ENCODE data around the gene IFNGR2. TPM values are rescaled to one million over a fixed set of nuclear protein-coding genes. Genes with fewer than 3 reads are reported as not detected.

IFNGR2 gene
- total and polyA plus RNA-seq, 2 of the 13 experiments (the other 11 are each of a cell fraction or from before 2014, with no cell fraction given): 61.3 to 117 TPM

GRCh38 chr21:33374080-33374449 lies 29.1 kb upstream of the IFNGR2 start:
- CTCF ChIA-PET (ENCODE audit: low intra/inter-chr PET ratio, low total read pairs): interaction anchor here (2.3 kb wide), 1 partner anchor 174 kb away, joined by 10 read pairs; no protein-coding TSS in a partner anchor
- DNase-seq (ENCODE audit: low spot score) (no peak), FAIRE-seq (peak; percentile 21), ATAC-seq (no peak)
- intact Hi-C loops (cut with micrococcal nuclease; ENCODE audit: unreplicated experiment) (loop anchor here (1.0 to 10.0 kb wide), 2 partner anchors 175 to 239 kb away; no protein-coding TSS in a partner anchor), in situ Hi-C loops (cut with HindIII; ENCODE audit: extremely low pct_ligation_motif_present, low pct_unique_long_range_greater_than_20kb) (no loop called here)
- POLR2A ChIA-PET: no interaction called here
- H3K27ac ChIP-seq (ENCODE audit: extremely low read length, insufficient read depth, low read length): no peak overlapping the region
- H3K4me2 ChIP-seq (ENCODE audit: low read depth, low read length): no peak overlapping the region
- H3K4me3 ChIP-seq (replicated peaks in 1 of 3; ENCODE audit: insufficient read depth in 1 of 3, low read depth in 2 of 3, low read length in 3 of 3): no peak overlapping the region
- no peak for TF ChIP-seq ZNF850 (CRISPR knock-in tag; conservative IDR thresholded peaks at IDR 0.05)
- TF ChIP-seq ZNF644 (CRISPR knock-in tag; IDR thresholded peaks at IDR 0.05; ENCODE audit: low read depth): no peak
- H2AFZ ChIP-seq (ENCODE audit: low read length): no peak overlapping the region
- 27% methylated on average over 2 of the region's 2 CpGs for WGBS (ENCODE audit: low lambda C conversion rate)
- H3K27me3 ChIP-seq (ENCODE audit: control insufficient read depth in 1 of 2, insufficient read depth in 2 of 2, low read length in 2 of 2): no peaks in the 10 kb centered on the region
- H3K36me3 ChIP-seq (replicated peaks in 1 of 2; ENCODE audit: control insufficient read depth in 1 of 2, insufficient read depth in 2 of 2, low read length in 2 of 2): no peaks in the 10 kb centered on the region
- no peaks in the 10 kb centered on the region for H3K9me3 ChIP-seq (ENCODE audit: low read length)
- H3K4me1 ChIP-seq (ENCODE audit: insufficient read depth, low read length): peaks cover 12% of the 10 kb centered on the region
- BruUV-seq (replicated peaks): no TSS peak
- no peaks in the 10 kb centered on the region for H3K79me2 ChIP-seq (ENCODE audit: insufficient read depth, low read length)
- H3K9ac ChIP-seq (ENCODE audit: insufficient read depth, low read depth, low read length): no peak overlapping the region
- no peaks in the 10 kb centered on the region for H4K20me1 ChIP-seq (ENCODE audit: insufficient read depth, low read length)

DNA sequence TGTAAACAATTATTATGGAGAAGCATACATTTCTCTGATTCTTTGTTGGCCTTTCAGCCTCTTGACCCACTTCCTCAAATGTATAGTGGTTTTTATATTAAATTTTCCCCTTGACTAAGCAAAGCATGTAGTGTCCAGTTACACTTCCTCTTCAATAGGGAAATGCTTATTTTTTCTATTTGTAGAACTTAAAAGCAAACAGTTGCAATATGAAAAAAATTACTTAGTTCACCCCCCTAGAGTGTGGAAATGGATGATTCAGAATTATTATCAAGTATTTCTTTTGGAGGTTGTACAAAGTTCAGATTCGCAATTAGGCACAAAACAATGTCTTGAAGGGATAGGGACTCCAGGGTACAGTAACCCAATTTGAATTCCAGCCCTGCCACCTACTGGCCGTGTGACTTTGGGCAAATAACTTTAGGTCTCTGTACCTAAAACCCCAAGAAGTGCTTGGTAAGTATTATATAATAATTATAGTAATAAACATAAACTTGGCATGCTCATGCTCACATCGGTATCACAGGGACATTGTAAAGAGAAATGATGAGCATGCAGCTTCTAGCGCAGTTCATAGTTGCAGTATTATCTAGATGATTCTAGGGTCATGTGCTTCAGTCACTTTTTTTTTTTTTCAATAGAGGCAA lies 28.6 kb upstream of the IFNGR2 start:
- H4K20me1 ChIP-seq (ENCODE audit: insufficient read depth, low read length): no peaks in the 10 kb centered on the region
- H3K79me2 ChIP-seq (ENCODE audit: insufficient read depth, low read length): no peaks in the 10 kb centered on the region
- FAIRE-seq (peak; percentile 72), ATAC-seq (peak; percentile 80), DNase-seq (ENCODE audit: low spot score) (peak; percentile 39)
- H3K9me3 ChIP-seq (ENCODE audit: low read length): no peaks in the 10 kb centered on the region
- ChIA-PET POLR2A (no interaction called here), CTCF (ENCODE audit: low intra/inter-chr PET ratio, low total read pairs) (interaction anchor here (2.3 kb wide), 1 partner anchor 175 kb away, joined by 10 read pairs; no protein-coding TSS in a partner anchor)
- no peak overlapping the region for H3K9ac ChIP-seq (ENCODE audit: insufficient read depth, low read depth, low read length)
- BruUV-seq (replicated peaks): no TSS peak
- H3K27ac ChIP-seq (ENCODE audit: extremely low read length, insufficient read depth, low read length): no peak overlapping the region
- H3K27me3 ChIP-seq (ENCODE audit: control insufficient read depth in 1 of 2, insufficient read depth in 2 of 2, low read length in 2 of 2): no peaks in the 10 kb centered on the region
- no peak overlapping the region for H2AFZ ChIP-seq (ENCODE audit: low read length)
- no peak overlapping the region for H3K4me2 ChIP-seq (ENCODE audit: low read depth, low read length)
- in situ Hi-C loops (cut with HindIII; ENCODE audit: extremely low pct_ligation_motif_present, low pct_unique_long_range_greater_than_20kb) (no loop called here), intact Hi-C loops (cut with micrococcal nuclease; ENCODE audit: unreplicated experiment) (loop anchor here (1.0 to 10.0 kb wide), 2 partner anchors 175 to 240 kb away; no protein-coding TSS in a partner anchor)
- H3K4me1 ChIP-seq (ENCODE audit: insufficient read depth, low read length): peaks cover 14% of the 10 kb centered on the region
- TF ChIP-seq PHB2 (IDR thresholded peaks at IDR 0.05; ENCODE audit: partially characterized antibody) (no peak), SMC3 (IDR thresholded peaks at IDR 0.05; ENCODE audit: low read length) (peak; percentile 57), ZSCAN30 (CRISPR knock-in tag; IDR thresholded peaks at IDR 0.05) (no peak), STAG1 (CRISPR knock-in tag; IDR thresholded peaks at IDR 0.05) (peak; percentile 85), JUNB (CRISPR knock-in tag; IDR thresholded peaks at IDR 0.05; ENCODE audit: borderline replicate concordance) (no peak)
- TF ChIP-seq, protein P1, sequence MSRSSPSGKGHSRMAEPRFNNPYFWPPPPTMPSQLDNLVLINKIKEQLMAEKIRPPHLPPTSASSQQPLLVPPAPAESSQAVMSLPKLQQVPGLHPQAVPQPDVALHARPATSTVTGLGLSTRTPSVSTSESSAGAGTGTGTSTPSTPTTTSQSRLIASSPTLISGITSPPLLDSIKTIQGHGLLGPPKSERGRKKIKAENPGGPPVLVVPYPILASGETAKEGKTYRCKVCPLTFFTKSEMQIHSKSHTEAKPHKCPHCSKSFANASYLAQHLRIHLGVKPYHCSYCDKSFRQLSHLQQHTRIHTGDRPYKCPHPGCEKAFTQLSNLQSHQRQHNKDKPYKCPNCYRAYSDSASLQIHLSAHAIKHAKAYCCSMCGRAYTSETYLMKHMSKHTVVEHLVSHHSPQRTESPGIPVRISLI (CRISPR knock-in tag; IDR thresholded peaks at IDR 0.05; ENCODE audit: borderline replicate concordance): peak; percentile 26; the same call in 1 of the 2 replicates
- TF ChIP-seq, protein P2, sequence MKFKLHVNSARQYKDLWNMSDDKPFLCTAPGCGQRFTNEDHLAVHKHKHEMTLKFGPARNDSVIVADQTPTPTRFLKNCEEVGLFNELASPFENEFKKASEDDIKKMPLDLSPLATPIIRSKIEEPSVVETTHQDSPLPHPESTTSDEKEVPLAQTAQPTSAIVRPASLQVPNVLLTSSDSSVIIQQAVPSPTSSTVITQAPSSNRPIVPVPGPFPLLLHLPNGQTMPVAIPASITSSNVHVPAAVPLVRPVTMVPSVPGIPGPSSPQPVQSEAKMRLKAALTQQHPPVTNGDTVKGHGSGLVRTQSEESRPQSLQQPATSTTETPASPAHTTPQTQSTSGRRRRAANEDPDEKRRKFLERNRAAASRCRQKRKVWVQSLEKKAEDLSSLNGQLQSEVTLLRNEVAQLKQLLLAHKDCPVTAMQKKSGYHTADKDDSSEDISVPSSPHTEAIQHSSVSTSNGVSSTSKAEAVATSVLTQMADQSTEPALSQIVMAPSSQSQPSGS (CRISPR knock-in tag; IDR thresholded peaks at IDR 0.05): no peak
- TF ChIP-seq, protein P3, sequence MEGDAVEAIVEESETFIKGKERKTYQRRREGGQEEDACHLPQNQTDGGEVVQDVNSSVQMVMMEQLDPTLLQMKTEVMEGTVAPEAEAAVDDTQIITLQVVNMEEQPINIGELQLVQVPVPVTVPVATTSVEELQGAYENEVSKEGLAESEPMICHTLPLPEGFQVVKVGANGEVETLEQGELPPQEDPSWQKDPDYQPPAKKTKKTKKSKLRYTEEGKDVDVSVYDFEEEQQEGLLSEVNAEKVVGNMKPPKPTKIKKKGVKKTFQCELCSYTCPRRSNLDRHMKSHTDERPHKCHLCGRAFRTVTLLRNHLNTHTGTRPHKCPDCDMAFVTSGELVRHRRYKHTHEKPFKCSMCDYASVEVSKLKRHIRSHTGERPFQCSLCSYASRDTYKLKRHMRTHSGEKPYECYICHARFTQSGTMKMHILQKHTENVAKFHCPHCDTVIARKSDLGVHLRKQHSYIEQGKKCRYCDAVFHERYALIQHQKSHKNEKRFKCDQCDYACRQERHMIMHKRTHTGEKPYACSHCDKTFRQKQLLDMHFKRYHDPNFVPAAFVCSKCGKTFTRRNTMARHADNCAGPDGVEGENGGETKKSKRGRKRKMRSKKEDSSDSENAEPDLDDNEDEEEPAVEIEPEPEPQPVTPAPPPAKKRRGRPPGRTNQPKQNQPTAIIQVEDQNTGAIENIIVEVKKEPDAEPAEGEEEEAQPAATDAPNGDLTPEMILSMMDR (CRISPR knock-in tag; IDR thresholded peaks at IDR 0.05): peak; percentile 71
- H3K36me3 ChIP-seq (replicated peaks in 1 of 2; ENCODE audit: control insufficient read depth in 1 of 2, insufficient read depth in 2 of 2, low read length in 2 of 2): no peaks in the 10 kb centered on the region
- no peak overlapping the region for H3K4me3 ChIP-seq (replicated peaks in 1 of 3; ENCODE audit: insufficient read depth in 1 of 3, low read depth in 2 of 3, low read length in 3 of 3)
- WGBS (ENCODE audit: low lambda C conversion rate): 1% methylated on average over 4 of the region's 4 CpGs

Measured in HepG2 (cell line).